ENCODE measurements around the gene PLA2G7. TPM values are rescaled to one million over a fixed set of nuclear protein-coding genes. Genes with fewer than 3 reads are reported as not detected.
"Not testable (repeated sequence)": the region's sequence is repeated elsewhere in the genome, so short reads cannot be mapped to it uniquely, and the experiment has no call there.

Gene PLA2G7
- total and polyA plus RNA-seq, 2 donors (not counting 3 experiments of a cell fraction or from before 2014, with no cell fraction given): not detected

- no peaks in the 10 kb centered on the region for H4K20me1 ChIP-seq (replicated peaks; ENCODE audit: control insufficient read depth, extremely low read depth, insufficient read depth, low read length)
Measured at GRCh38 chr6:46745973-46746372, 10.8 kb upstream of the PLA2G7 start.

GRCh38 chr6:46744159-46744725 is 9.1 kb upstream of the PLA2G7 start:
- H3K79me2 ChIP-seq (ENCODE audit: control insufficient read depth, insufficient read depth, low read length); H3K4me2 ChIP-seq (ENCODE audit: insufficient read depth, low read length); POLR2A ChIA-PET; CTCF ChIA-PET; H4K20me1 ChIP-seq (replicated peaks; ENCODE audit: control insufficient read depth, extremely low read depth, insufficient read depth, low read length); H3K27ac ChIP-seq (ENCODE audit: insufficient read depth, low read depth, low read length); H2AFZ ChIP-seq (ENCODE audit: low read depth, low read length); intact Hi-C loops (cut with micrococcal nuclease); H3K4me3 ChIP-seq (replicated peaks in 1 of 3; ENCODE audit: insufficient read depth in 1 of 3, low read depth in 1 of 3, low read length in 3 of 3); H3K9me3 ChIP-seq (replicated peaks; ENCODE audit: control insufficient read depth, insufficient read depth, low read length); BruUV-seq (replicated peaks); H3K36me3 ChIP-seq (ENCODE audit: control insufficient read depth in 2 of 2, extremely low read depth in 1 of 2, insufficient read depth in 2 of 2, low read length in 2 of 2); DNase-seq (ENCODE audit: low read depth, low spot score); dilution Hi-C loops (cut with MboI; ENCODE audit: extremely low pct_ligation_motif_present, low sequenced_read_pairs); H3K4me1 ChIP-seq (ENCODE audit: control insufficient read depth, extremely low read depth, insufficient read depth, low read length); H3K27me3 ChIP-seq (ENCODE audit: control insufficient read depth in 2 of 2, insufficient read depth in 2 of 2, low read length in 2 of 2); H3K9me1 ChIP-seq (replicated peaks; ENCODE audit: control insufficient read depth, extremely low read depth, insufficient read depth, low read length); FAIRE-seq; H3K9ac ChIP-seq (replicated peaks; ENCODE audit: extremely low read depth, insufficient read depth, low read length): not testable (repeated sequence)

More at GRCh38 chr6:46745973-46746372, 10.8 kb upstream of the PLA2G7 start:
- Histone ChIP-seq H3K4me3 (replicated peaks in 1 of 3; ENCODE audit: insufficient read depth in 1 of 3, low read depth in 1 of 3, low read length in 3 of 3) (no peak overlapping the region), H3K79me2 (ENCODE audit: control insufficient read depth, insufficient read depth, low read length) (no peaks in the 10 kb centered on the region), H2AFZ (ENCODE audit: low read depth, low read length) (no peak overlapping the region), H3K9me3 (replicated peaks; ENCODE audit: control insufficient read depth, insufficient read depth, low read length) (no peaks in the 10 kb centered on the region), H3K4me2 (ENCODE audit: insufficient read depth, low read length) (no peak overlapping the region), H3K9ac (replicated peaks; ENCODE audit: extremely low read depth, insufficient read depth, low read length) (no peak overlapping the region), H3K4me1 (ENCODE audit: control insufficient read depth, extremely low read depth, insufficient read depth, low read length) (no peaks in the 10 kb centered on the region), H3K27me3 (ENCODE audit: control insufficient read depth in 2 of 2, insufficient read depth in 2 of 2, low read length in 2 of 2) (peaks cover 0 to 6% of the 10 kb centered on the region in 2 experiments), H3K36me3 (ENCODE audit: control insufficient read depth in 2 of 2, extremely low read depth in 1 of 2, insufficient read depth in 2 of 2, low read length in 2 of 2) (no peaks in the 10 kb centered on the region), H3K27ac (ENCODE audit: insufficient read depth, low read depth, low read length) (no peak overlapping the region), H3K9me1 (replicated peaks; ENCODE audit: control insufficient read depth, extremely low read depth, insufficient read depth, low read length) (no peaks in the 10 kb centered on the region)
- dilution Hi-C loops (cut with MboI; ENCODE audit: extremely low pct_ligation_motif_present, low sequenced_read_pairs): no loop called here
- intact Hi-C loops (cut with micrococcal nuclease): no loop called here
- no TSS peak for BruUV-seq (replicated peaks)
- POLR2A ChIA-PET: no interaction called here
- FAIRE-seq (no peak), DNase-seq (ENCODE audit: low read depth, low spot score) (no peak)
- no peak for TF ChIP-seq POLR2AphosphoS5 (IDR thresholded peaks at IDR 0.05; ENCODE audit: insufficient read depth, low read depth, low read length)
- no peak for TF ChIP-seq EZH2 (IDR thresholded peaks at IDR 0.05; ENCODE audit: borderline replicate concordance, low read depth, low read length, severe bottlenecking)
- no peak for TF ChIP-seq CTCF (IDR thresholded peaks at IDR 0.05; ENCODE audit: extremely low read depth in 1 of 2, insufficient read depth in 1 of 2, low read depth in 1 of 2, low read length in 2 of 2)
- TF ChIP-seq MAX (IDR thresholded peaks at IDR 0.05; ENCODE audit: insufficient read depth, insufficient read length): no peak
- no peak for TF ChIP-seq POLR2A (IDR thresholded peaks at IDR 0.05; ENCODE audit: low read depth, low read length)
- TF ChIP-seq GATA2 (IDR thresholded peaks at IDR 0.05; ENCODE audit: insufficient read depth, insufficient read length, low read depth, low read length): no peak
- no peak for TF ChIP-seq MYC (IDR thresholded peaks at IDR 0.05; ENCODE audit: low read depth, low read length)
- no peak for TF ChIP-seq FOS (IDR thresholded peaks at IDR 0.05; ENCODE audit: borderline replicate concordance, insufficient read depth, low read length)
- TF ChIP-seq JUN (IDR thresholded peaks at IDR 0.05; ENCODE audit: borderline replicate concordance, insufficient read depth, insufficient read length, low read depth): no peak
- CTCF ChIA-PET: no interaction called here

Measured in endothelial cell of umbilical vein (primary cell).